Omental fat pad (tissue), 4 donors: ENCODE data around the gene SMKR1. TPM values are rescaled to one million over a fixed set of nuclear protein-coding genes. Genes with fewer than 3 reads are reported as not detected.

ENCODE experiments used
- ATAC-seq: fragments of 150-250 bp; one replicate; pipeline ENCODE4 v1.9.1; 2016; ENCODE audit warnings: mild to moderate bottlenecking, moderate library complexity; ENCODE audit not compliant: low FRiP score
- DNase-seq: peaks from one replicate; pipeline ENCODE4 v3.0.0-alpha.2; 2019; ENCODE audit warnings: low spot score
- CTCF ChIP-seq, 3 donors: fragments of 450-650 bp; IDR thresholded peaks; one replicate each; pipeline ENCODE4 v1.5.1; 2016 to 2017; ENCODE audit warnings: antibody characterized with exemption in 3 of 3, mild to moderate bottlenecking in 3 of 3, moderate library complexity in 2 of 3
- total RNA-seq, 4 donors: library from RNA; depleted of rRNA; stranded (reverse); fragments of >200 nt; gene quantifications; one replicate each; pipeline ENCODE4 v1.1.0, GENCODE V29; 2016

Gene SMKR1
- total RNA-seq, 4 donors from 2014 or later: 0.69 TPM; not detected in 3

DNA sequence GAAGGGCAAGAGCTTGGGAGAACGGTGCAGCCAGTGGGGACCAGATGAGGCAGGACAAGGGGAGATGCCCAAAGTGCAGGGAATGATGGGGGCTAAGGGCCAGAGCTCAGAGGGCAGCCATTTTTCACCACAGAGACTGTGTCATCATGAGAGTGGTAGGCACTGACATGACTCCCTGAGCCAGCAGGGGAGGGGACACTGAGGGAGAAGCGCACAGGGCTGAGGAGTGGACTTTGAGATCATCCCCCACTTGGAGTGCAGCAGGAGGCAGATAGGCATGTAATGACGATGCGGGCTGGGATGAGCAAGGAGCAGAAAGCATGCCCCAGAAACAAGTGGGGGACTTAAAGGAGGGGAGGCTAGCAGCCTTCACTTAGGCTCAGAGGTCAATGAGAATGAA lies 5.2 kb upstream of the SMKR1 start:
- DNase-seq: no peak
- TF ChIP-seq CTCF (IDR thresholded peaks at IDR 0.05): no peak
- no peak for ATAC-seq

DNA sequence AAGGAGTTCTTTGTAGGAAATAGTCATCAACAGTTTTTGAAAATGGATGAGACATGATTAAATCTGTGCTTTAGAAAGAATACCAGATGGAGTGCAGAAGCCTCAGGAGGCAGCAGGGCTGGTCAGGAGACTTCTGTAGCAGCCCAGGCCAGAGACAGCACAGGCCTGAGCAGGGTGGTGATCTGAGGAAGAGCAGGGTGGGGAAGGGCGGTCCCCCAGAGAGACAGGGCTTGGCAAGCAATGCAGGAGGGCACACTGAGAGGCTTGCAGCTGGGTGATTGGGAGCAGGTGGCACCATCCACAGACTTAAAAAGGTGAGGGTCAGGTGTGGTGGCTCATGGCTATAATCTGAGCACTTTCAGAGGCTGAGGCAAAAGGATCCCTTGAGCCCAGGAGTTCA lies 4.3 kb upstream of the SMKR1 start:
- no peak for DNase-seq
- TF ChIP-seq CTCF (IDR thresholded peaks at IDR 0.05): no peak
- no peak for ATAC-seq

GRCh38 chr7:129499999-129500398 lies 2.3 kb upstream of the SMKR1 start:
- TF ChIP-seq CTCF (IDR thresholded peaks at IDR 0.05): no peak
- ATAC-seq: no peak
- no peak for DNase-seq

GRCh38 chr7:129502708-129503685 lies 666 bp downstream of the SMKR1 start:
- TF ChIP-seq CTCF (IDR thresholded peaks at IDR 0.05): no peak
- peak; percentile 46 for ATAC-seq
- DNase-seq: no peak

DNA sequence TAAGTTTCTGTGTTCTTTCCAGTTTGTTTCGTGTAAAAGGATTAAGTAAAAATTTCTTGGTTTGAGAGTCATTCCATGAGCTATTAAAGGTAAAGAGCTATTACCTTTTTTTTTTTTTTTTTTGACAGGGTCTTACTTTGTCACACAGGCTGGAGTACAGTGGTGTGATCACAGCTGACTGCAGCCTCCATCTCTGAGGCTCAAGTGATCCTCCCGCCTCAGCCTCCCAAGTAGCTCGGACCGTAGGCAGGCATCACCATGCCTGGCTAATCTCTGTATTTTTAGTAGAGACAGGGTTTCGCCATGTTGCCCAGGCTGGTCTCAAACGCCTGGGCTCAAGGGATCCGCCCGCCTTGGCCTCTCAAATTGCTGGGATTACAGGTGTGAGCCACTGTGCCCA lies 1.4 kb downstream of the SMKR1 start:
- no peak for DNase-seq
- ATAC-seq: no peak
- TF ChIP-seq CTCF (IDR thresholded peaks at IDR 0.05): no peak

GRCh38 chr7:129512192-129512591 lies 9.9 kb downstream of the SMKR1 start:
- TF ChIP-seq CTCF (IDR thresholded peaks at IDR 0.05): no peak
- ATAC-seq (no peak), DNase-seq (no peak)

- TF ChIP-seq CTCF (IDR thresholded peaks at IDR 0.05): no peak
- DNase-seq (no peak), ATAC-seq (no peak)
Observed at GRCh38 chr7:129513546-129513945, 11.2 kb downstream of the SMKR1 start.
